ENCODE data around the gene C1orf105.

- TF ChIP-seq CTCF (IDR thresholded peaks at IDR 0.05) (no peak), POLR2A (IDR thresholded peaks at IDR 0.05) (no peak)
These were observed 49.2 kb downstream of the C1orf105 start for GRCh38 chr1:172469717-172470116.

All from transverse colon (tissue), 3 donors.